Ovary (tissue), 9 donors: ENCODE results near the gene F7. TPM values are rescaled to one million over a fixed set of nuclear protein-coding genes. Genes with fewer than 3 reads are reported as not detected.

Source experiments
- DNase-seq, 5 donors: peaks; one replicate each; pipeline ENCODE4 v3.0.0-alpha.2; 2019 to 2020
- H3K27ac ChIP-seq, 2 donors: fragments of 200-600 bp; one replicate each; pipeline versions ENCODE4 v1.5.1 to v1.8.0; 2019 to 2022
- H3K27me3 ChIP-seq: fragments of 200-600 bp; one replicate; pipeline ENCODE4 v1.8.0; 2022
- H3K36me3 ChIP-seq: fragments of 200-600 bp; sonication (generic); one replicate; pipeline ENCODE4 v1.5.1; 2019
- H3K4me1 ChIP-seq: one replicate; pipeline ENCODE4 v1.8.1; 2013; ENCODE audit warnings: mild to moderate bottlenecking, moderate library complexity; ENCODE audit not compliant: insufficient read depth
- H3K4me3 ChIP-seq: fragments of 200-600 bp; sonication (generic); one replicate; pipeline ENCODE4 v1.5.1; 2017
- H3K9me3 ChIP-seq, 2 donors: fragments of 200-600 bp in 1 of 2; sonication (generic) in 1 of 2; one replicate each; pipeline versions ENCODE4 v1.5.1 to v1.8.1; 2013 to 2019; ENCODE audit warnings: mild to moderate bottlenecking in 1 of 2, moderate library complexity in 1 of 2
- EP300 ChIP-seq: sonication (generic); formaldehyde crosslinking; IDR thresholded peaks from one replicate; pipeline ENCODE4 v1.6.1; 2017; ENCODE audit warnings: antibody characterized with exemption
- POLR2A ChIP-seq: fragments of 450-650 bp; IDR thresholded peaks from one replicate; pipeline ENCODE4 v1.6.1; 2017; ENCODE audit warnings: antibody characterized with exemption, mild to moderate bottlenecking, moderate library complexity
- WGBS, 3 donors: extraction: QIAGEN DNeasy Blood & Tissue Kit in 1 of 3; methylation state at CpG; one replicate each; pipeline versions ENCODE4 v1.1.5 to v1.1.7; 2013 to 2017; 5-methylcytosine and 5-hydroxymethylcytosine counted together
- intact Hi-C, 4 donors: fragments of 100-400 bp; cut with DNase I; formaldehyde crosslinking; loops; one replicate each; pipeline versions ENCODE4 v1.11.0 to v1.15.1; 2022 to 2023
- polyA plus RNA-seq, 2 donors: library from polyadenylated mRNA; stranded (reverse); fragments of 200-250 nt in 1 of 2; fragments of 350-450 nt in 1 of 2; fragmentation: Illumina TruSeq in 1 of 2; extraction: RNeasy Lipid Tissue Mini Kit (QIAGEN cat#74804) in 1 of 2; gene quantifications; one replicate each; pipeline ENCODE4 v1.2.3, GENCODE V29; 2013 to 2014
- total RNA-seq, 7 donors: library from RNA; depleted of rRNA in 2 of 7; stranded (reverse); fragments of >200 nt in 2 of 7; fragmentation: NEBNext Ultra II Directional in 3 of 7; extraction: Animal tissue kit (Norgen Biotek cat#: 25700) in 3 of 7; gene quantifications; one replicate each; pipeline versions ENCODE4 v1.1.0 to v1.2.4, GENCODE V29; 2016 to 2023
- TF ChIP-seq, protein P1 (sequence below), 3 donors: fragments of 450-650 bp in 2 of 3; fragments of 200-600 bp in 1 of 3; IDR thresholded peaks; one replicate each; pipeline versions ENCODE4 v1.5.1 to v1.8.0; 2016 to 2022; ENCODE audit warnings: antibody characterized with exemption in 3 of 3, mild to moderate bottlenecking in 1 of 3
- donor health status: DM: no; HTN: no; CAD: no; lungs with moderate emphysema.
- donor health status: DM: no; HTN: no; CAD: no.
- donor health status: Bipolar disorder and iron deficiency.
- donor health status: DM: yes; HTN: yes; CAD: no.
- donor health status: DM: no; HTN: no; CAD: no.
- donor health status: DM: yes; HTN: yes; CAD: no.

The F7 gene
- total and polyA plus RNA-seq, 9 donors = 0.11 to 2.1 (median 0.35) TPM; not detected in 2

GRCh38 chr13:113069861-113070805 is 35.5 kb upstream of the F7 start:
- H3K27me3 ChIP-seq = no peaks in the 10 kb centered on the region
- no peaks in the 10 kb centered on the region for H3K36me3 ChIP-seq
- 85 to 89% (median 85%) methylated on average over 41 of the region's 41 CpGs for WGBS, 3 donors
- no peaks in the 10 kb centered on the region for H3K9me3 ChIP-seq
- intact Hi-C loops = no loop called here
- no peaks in the 10 kb centered on the region for H3K4me1 ChIP-seq
- TF ChIP-seq EP300 (no peak), POLR2A (no peak)
- TF ChIP-seq, protein P1, sequence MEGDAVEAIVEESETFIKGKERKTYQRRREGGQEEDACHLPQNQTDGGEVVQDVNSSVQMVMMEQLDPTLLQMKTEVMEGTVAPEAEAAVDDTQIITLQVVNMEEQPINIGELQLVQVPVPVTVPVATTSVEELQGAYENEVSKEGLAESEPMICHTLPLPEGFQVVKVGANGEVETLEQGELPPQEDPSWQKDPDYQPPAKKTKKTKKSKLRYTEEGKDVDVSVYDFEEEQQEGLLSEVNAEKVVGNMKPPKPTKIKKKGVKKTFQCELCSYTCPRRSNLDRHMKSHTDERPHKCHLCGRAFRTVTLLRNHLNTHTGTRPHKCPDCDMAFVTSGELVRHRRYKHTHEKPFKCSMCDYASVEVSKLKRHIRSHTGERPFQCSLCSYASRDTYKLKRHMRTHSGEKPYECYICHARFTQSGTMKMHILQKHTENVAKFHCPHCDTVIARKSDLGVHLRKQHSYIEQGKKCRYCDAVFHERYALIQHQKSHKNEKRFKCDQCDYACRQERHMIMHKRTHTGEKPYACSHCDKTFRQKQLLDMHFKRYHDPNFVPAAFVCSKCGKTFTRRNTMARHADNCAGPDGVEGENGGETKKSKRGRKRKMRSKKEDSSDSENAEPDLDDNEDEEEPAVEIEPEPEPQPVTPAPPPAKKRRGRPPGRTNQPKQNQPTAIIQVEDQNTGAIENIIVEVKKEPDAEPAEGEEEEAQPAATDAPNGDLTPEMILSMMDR (IDR thresholded peaks at IDR 0.05) = no peak
- DNase-seq = no peak
- H3K4me3 ChIP-seq = no peak overlapping the region
- H3K27ac ChIP-seq = no peak overlapping the region

- WGBS, 3 donors = 78 to 82% (median 78%) methylated on average over 8 of the region's 8 CpGs
- intact Hi-C loops = no loop called here
- no peak for DNase-seq
- Histone ChIP-seq H3K36me3 (no peaks in the 10 kb centered on the region), H3K27ac (no peak overlapping the region), H3K4me3 (no peak overlapping the region), H3K27me3 (no peaks in the 10 kb centered on the region), H3K9me3 (no peaks in the 10 kb centered on the region), H3K4me1 (no peaks in the 10 kb centered on the region)
- TF ChIP-seq, protein P1 (IDR thresholded peaks at IDR 0.05) = no peak
- TF ChIP-seq EP300 (no peak), POLR2A (no peak)
Observed at GRCh38 chr13:113070855-113071254, 34.7 kb upstream of the F7 start.

GRCh38 chr13:113072376-113072775 is 33.2 kb upstream of the F7 start:
- H3K27ac ChIP-seq = no peak overlapping the region
- intact Hi-C loops = no loop called here
- H3K27me3 ChIP-seq = no peaks in the 10 kb centered on the region
- H3K36me3 ChIP-seq = no peaks in the 10 kb centered on the region
- no peak overlapping the region for H3K4me3 ChIP-seq
- H3K9me3 ChIP-seq = no peaks in the 10 kb centered on the region
- no peak for TF ChIP-seq POLR2A
- TF ChIP-seq EP300 = no peak
- TF ChIP-seq, protein P1 (IDR thresholded peaks at IDR 0.05) = no peak
- no peak for DNase-seq
- no peaks in the 10 kb centered on the region for H3K4me1 ChIP-seq
- 72 to 87% (median 74%) methylated on average over 3 of the region's 3 CpGs for WGBS, 3 donors

- Histone ChIP-seq H3K27ac (no peak overlapping the region), H3K27me3 (no peaks in the 10 kb centered on the region), H3K36me3 (no peaks in the 10 kb centered on the region), H3K4me1 (no peaks in the 10 kb centered on the region), H3K9me3 (no peaks in the 10 kb centered on the region), H3K4me3 (no peak overlapping the region)
- WGBS, 3 donors = 82 to 88% (median 84%) methylated on average over 11 of the region's 11 CpGs
- intact Hi-C loops = no loop called here
- no peak for DNase-seq
- TF ChIP-seq, protein P1 (IDR thresholded peaks at IDR 0.05) = no peak
- TF ChIP-seq POLR2A = no peak
- TF ChIP-seq EP300 = no peak
Observed at GRCh38 chr13:113073942-113074341, 31.6 kb upstream of the F7 start.
